Measurements from ENCODE around the gene NPTN.
A peak's percentile ranks its signal among the peaks of the same experiment; 100 is the strongest.
"Not testable (repeated sequence)": the region's sequence is repeated elsewhere in the genome, so short reads cannot be mapped to it uniquely, and the experiment has no call there.

NPTN gene

GRCh38 chr15:73633111-73633990 lies at the start of gene NPTN:
Gene NPTN (minus strand): TSS chr15:73633389. CDS start chr15:73633215, 174 bp downstream.
- DNase-seq (ENCODE audit: low read depth) = peak; percentile 96

DNA sequence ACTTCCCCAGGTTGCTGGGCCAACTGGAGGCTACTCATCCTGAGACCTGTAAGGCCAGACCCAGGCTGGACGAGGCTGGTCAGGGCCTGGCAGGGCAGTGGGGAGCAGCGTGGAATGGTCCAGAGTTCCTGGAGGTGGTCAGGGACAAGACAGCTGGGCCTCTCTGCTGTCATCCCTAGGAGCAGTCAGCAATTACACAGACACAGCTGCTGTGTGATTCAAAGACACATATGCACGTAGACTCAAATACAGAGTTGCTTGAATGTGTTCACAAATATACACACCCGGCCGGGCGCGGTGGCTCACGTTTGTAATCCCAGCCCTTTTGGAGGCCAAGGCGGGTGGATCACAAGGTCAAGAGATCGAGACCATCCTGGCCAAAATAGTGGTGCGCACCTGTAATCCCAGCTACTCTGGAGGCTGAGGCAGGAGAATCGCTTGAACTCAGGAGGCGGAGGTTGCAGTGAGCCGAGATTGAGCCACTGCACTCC lies 49.5 kb upstream of the NPTN start:
- DNase-seq (ENCODE audit: low read depth) = no peak

GRCh38 chr15:73681856-73682599 lies 48.8 kb upstream of the NPTN start:
- no peak for DNase-seq (ENCODE audit: low read depth)

DNA sequence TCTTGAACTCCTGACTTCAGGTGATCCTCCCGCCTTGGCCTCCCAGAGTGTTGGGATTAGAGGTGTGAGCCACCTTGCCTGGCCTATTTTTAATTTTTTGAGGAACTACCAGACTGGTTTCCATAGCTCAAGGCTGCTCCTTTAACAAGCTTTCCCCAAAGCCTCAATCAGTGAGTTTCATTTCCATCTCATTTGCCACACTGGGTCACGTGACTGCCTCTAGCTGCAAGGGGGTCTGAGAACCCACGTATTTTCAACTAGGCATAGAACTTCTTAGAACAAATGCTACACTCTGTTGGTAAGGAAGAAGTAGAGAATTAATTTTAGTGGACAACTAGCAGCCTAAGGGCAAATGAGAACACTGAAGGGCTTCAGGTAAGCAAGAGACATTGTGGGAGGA lies 47.9 kb upstream of the NPTN start:
- no peak for DNase-seq (ENCODE audit: low read depth)

GRCh38 chr15:73680549-73680948 lies 47.4 kb upstream of the NPTN start:
- no peak for DNase-seq (ENCODE audit: low read depth)

GRCh38 chr15:73679964-73680363 lies 46.8 kb upstream of the NPTN start:
- DNase-seq (ENCODE audit: low read depth) = no peak

DNA sequence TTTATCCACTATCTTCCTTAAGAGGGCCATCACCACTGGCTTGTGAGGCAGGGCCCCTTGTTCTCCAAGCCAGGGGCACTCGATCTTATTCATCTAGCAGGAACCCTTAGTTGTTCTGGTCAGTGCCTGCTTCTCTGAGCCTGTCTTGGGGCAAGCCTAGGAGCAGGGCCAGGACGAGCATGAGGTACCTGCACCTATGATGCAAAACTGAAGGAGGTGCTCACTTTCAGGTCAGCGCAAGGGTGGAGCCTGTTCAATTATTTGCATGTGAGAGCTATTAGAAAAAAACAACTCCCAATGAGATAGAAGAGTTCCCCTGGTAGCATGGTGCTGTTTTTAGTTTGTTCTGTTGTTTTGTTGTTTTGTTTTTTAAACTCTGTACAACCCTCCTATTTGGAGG lies 46.0 kb upstream of the NPTN start:
- DNase-seq (ENCODE audit: low read depth) = no peak

GRCh38 chr15:73678498-73678897 lies 45.3 kb upstream of the NPTN start:
- no peak for DNase-seq (ENCODE audit: low read depth)

DNA sequence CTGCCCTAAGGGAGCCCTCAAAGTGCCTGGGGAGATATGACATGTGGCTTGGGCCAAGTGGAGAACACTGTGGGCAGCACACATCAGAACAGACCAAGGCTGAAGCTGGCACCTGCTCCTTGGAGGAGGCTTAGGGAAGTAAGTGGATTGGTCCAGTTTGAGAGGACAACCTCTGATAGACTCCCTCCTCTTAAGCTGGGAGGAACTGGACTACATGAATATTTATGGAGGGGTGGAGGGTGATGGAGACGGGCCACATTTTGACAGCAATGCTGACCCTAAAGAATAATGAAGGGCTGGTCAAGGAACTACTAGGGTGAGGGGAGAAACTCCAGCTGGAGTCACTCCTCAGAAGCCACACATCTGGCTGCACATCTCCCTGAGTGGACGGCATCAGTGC lies 44.5 kb upstream of the NPTN start:
- DNase-seq (ENCODE audit: low read depth) = no peak

GRCh38 chr15:73677146-73677607 lies 44.0 kb upstream of the NPTN start:
- peak; percentile 55 for DNase-seq (ENCODE audit: low read depth)

DNA sequence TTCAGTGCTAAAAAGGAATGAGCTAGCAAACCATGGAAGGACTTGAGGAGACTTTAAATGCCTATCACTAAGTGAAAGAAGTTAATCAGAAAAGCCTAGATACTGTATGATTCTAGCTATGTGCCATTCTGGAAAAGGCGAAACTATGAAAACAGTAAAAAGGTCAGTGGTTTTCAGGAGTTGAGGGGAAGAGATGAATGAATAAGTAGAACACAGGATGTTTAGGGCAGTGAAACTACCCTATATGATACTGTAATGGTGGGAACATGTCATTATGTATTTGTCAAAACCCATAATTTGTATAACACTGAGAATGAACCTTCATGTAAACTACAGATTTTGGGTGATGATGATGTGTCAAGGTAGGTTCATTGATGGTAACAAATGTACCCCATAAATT lies 41.4 kb upstream of the NPTN start:
- no peak for DNase-seq (ENCODE audit: low read depth)

DNA sequence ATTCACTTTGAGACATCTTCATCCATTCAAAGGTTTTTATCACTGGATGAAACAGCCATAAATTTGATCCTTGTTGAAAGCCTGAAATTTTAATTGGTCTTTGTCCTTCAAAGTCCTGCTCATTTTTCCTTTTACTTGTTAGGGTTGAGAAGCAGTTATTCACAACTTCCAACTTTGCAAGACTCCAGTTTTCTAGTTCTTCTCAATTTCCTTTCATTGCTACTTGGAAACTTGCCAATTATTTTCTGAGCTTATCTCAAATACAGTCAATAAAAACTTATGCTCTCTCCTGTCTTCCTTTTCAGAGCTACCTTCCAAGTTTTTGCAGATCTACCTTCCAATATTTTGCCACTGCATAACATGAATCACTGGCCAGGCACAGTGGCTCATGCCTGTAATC lies 27.3 kb upstream of the NPTN start:
- DNase-seq (ENCODE audit: low read depth) = no peak

GRCh38 chr15:73658645-73659044 lies 25.5 kb upstream of the NPTN start:
- DNase-seq (ENCODE audit: low read depth) = no peak

- DNase-seq (ENCODE audit: low read depth) = no peak
Measured at GRCh38 chr15:73655724-73656123, 22.5 kb upstream of the NPTN start.

DNA sequence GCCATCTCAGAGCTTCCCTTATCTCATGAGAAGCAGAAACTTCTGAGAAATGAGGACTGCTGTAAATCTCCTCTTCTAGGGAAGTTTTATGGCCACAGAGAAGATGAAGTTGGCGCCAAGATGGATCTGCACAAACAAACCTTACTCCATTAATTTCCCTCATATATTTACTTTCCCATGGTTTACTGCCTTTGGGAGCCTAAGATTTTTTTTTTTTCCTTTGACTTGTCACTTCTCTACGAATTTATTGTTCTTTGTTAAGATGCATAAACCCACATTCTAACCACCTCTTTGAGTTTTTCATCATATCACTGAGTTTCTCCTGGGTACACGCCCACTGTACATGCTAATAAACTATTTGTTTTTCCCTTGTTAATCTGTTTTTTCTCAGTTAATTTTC lies 21.5 kb upstream of the NPTN start:
- DNase-seq (ENCODE audit: low read depth) = no peak

DNA sequence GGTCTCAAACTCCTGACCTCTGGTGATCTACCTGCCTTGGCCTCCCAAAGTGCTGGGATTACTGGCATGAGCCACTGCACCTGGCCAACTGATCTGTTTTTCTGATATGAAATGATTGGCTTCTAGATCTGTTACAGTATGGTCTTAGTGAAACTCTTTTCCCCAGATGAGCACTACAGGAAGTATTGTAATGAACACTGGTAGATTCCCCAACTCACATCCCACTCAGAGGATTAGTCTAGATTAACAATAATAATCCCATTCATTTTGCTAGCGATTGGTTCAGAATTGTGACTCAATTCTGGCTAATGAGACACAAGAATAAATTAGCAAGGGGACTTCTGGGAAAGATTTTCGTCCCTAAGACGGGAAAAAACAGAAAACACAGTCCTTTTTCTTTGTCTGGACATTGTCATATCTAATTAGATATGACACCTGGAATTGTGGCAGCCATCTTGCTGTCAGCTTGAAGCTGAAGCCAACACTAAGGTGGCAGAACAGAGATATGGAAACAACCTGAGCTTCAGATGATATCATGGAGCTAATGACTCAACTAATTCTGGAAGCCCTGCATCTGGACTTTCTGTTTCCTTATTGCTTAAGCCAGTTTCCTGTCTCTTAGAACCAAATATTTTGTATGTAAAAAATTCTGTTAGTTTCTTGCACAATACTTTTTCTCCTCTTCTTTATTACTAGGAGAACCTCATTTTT lies 17.4 kb upstream of the NPTN start:
- peak; percentile 59 for DNase-seq (ENCODE audit: low read depth)

DNA sequence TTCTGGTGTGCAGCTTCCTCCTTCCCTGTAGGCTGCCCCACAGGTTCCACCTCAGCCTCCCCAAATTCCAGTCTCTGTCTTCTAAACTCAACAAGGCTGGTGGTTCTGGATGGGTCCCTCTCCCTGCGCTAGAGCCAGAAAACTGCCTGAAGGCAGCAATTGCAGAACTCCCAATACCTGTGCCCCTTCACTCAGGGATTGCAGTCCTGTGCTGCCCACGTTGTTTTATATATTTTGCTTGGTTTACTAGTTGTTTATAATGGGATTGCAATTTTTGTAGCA lies 14.8 kb upstream of the NPTN start:
- no peak for DNase-seq (ENCODE audit: low read depth)

DNA sequence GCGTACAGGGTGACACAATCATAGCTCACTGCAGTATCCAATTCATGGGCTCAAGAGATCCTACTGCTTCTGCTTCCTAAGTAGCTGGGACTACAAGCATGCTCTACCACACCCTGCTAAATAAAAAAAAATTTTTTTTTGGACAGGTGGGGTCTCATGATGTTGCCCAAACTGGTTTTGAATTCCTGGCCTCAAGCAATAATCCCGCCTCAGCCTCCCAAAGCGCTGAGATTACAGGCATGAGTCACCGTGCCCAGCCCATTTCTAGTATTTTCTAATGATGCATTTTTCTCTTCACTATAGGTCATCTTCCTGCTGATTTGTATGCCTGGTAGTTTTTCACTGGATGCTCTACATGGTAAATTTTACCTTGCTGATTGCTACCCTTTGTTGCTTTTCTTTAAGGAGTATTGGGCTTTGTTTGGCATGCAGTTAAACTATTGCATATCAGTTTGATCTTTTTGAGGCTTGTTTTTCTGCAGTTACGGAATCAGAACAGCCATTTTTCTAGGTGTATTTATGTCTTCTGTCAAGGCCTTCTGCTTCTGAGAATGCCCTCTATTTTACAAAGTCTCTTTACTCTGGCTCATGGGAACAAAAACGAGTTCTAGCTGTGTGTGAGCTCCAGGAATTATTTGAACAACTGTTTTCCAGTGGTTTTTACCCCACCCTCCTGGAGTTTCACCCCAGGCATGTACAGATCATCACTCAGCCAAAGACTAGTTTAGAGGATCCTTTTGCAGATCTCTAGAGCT lies 14.2 kb upstream of the NPTN start:
- DNase-seq (ENCODE audit: low read depth) = no peak

- DNase-seq (ENCODE audit: low read depth) = not testable (repeated sequence)
Measured at GRCh38 chr15:73639464-73639863, 6.3 kb upstream of the NPTN start.

- peak; percentile 18 for DNase-seq (ENCODE audit: low read depth)
Measured at GRCh38 chr15:73637527-73637926, 4.3 kb upstream of the NPTN start.

DNA sequence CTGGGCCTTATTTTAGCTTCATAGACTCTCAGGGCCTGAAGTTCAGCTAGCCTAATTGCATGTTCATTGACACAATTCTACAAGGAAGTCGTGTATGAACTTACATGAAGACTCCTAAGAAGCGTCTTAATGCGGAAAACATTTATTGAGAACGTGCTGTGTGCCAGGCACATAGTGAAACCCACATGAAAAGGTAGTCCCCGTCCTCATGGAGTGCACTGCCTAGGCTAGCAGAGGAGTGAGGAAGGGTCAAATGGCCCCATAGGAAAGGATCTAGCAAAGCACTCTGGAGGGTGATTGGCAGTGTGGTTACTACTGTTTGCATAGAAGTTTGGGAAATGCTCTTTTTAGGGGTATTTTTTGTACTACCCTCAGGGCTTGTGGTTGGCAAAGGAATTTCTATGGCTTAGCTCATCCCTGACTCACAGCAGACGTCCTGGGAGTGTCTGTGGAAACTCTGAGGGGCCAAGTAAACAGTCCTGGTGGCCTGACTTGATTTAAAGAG lies 854 bp upstream of the NPTN start:
- DNase-seq (ENCODE audit: low read depth) = peak; percentile 95

- no peak for DNase-seq (ENCODE audit: low read depth)
Measured at GRCh38 chr15:73632670-73633058, 525 bp downstream of the NPTN start.

Measured in stromal cell of bone marrow (primary cell).